ENCODE results near the gene PDCD11.

- no peak for TF ChIP-seq CTCF (IDR thresholded peaks at IDR 0.05; ENCODE audit: poor library complexity)
- no peak for TF ChIP-seq EZH2 (IDR thresholded peaks at IDR 0.05; ENCODE audit: borderline replicate concordance)
Observed at GRCh38 chr10:103457176-103457712, 60.8 kb downstream of the PDCD11 start.
